GM19023 (cell line): Measurements from ENCODE around the gene CYP27B1.

Experiments
- ATAC-seq: cut with Tn5 transposase; IDR thresholded peaks from one replicate; pipeline ENCODE4 v1.9.1; 2021; ENCODE audit warnings: mild to moderate bottlenecking, moderate library complexity; ENCODE audit not compliant: unreplicated experiment

The CYP27B1 gene, protein sequence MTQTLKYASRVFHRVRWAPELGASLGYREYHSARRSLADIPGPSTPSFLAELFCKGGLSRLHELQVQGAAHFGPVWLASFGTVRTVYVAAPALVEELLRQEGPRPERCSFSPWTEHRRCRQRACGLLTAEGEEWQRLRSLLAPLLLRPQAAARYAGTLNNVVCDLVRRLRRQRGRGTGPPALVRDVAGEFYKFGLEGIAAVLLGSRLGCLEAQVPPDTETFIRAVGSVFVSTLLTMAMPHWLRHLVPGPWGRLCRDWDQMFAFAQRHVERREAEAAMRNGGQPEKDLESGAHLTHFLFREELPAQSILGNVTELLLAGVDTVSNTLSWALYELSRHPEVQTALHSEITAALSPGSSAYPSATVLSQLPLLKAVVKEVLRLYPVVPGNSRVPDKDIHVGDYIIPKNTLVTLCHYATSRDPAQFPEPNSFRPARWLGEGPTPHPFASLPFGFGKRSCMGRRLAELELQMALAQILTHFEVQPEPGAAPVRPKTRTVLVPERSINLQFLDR

DNA sequence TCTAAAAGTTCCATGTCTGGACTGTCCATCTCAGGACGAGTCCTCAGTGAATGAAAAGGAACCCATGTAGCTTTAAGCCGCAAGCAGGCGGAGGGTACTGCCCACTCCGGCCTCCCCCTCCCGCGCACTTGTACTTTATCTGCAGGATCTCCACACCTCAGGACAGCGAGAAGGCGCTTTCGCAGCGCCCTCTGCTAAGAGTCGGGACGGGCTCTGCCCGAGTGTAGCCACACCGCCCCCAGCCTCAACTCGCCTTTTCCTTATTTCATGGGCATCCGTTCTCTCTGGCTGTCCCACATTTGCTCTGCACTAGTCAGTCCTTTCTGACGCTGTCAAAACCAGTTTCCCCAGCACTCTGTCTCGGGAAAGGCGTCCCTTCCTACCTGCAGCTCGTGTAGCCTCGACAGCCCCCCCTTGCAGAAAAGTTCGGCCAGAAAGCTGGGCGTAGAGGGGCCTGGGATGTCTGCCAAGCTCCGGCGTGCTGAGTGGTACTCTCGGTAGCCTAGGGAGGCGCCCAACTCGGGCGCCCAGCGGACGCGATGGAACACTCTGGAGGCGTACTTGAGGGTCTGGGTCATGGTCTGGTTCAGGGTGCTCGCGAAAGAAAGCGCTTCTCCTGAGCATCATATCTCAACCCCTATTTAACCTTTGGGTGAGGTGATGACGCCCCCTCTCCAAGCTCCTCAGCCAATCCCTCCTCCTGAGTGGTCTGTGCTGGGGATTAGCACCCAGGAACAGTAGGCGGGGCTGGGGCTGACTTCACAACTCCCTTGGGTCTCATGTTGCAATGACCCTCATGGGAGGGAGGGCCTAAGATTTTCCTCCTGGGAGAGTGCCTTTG lies at the start of gene CYP27B1:
Gene CYP27B1, minus strand, starts transcription at position 615 of the 841 bp plus-strand sequence. Its CDS starts 37 bp downstream, at position 578.
- ATAC-seq: no peak

DNA sequence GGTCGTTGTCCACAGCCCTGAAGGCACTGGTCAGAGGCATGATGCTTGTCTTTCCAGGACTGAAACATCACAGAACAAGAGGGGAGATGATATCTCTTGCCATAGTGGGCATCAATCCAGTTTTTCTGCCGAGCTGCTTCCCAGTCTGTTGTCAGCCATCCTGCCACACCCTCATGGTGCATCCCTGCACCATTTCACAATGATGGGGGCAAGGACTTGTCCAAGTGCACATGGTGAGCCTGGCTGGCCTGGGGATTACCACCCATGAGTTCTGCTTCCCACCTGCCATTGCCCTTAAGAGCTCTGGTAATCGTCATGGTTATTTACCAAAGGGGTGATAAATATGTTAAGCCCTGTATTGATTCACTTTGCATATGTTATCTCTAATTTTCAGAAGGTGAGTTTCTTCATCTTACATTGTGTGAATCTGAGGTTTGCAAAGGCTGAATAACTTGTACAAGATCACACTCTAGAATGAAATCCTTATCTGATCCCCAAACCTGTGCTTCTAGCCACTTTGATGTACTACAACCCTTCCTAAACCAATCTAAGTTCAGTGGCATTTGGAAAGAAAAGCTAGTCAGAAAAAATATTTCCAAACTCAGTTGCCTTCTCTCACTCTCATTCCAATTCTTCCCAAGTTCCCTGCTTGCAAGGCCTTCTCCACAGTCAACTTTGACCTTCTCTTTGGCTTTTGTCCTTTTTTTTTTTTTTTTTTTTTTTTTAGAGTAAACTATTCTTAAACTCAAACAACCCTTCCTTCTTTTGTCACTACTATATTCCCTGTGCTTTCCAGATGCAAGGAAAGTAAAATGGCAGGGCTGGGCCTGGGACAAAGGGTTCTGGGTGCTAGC lies 49.4 kb upstream of the CYP27B1 start:
- no peak for ATAC-seq

DNA sequence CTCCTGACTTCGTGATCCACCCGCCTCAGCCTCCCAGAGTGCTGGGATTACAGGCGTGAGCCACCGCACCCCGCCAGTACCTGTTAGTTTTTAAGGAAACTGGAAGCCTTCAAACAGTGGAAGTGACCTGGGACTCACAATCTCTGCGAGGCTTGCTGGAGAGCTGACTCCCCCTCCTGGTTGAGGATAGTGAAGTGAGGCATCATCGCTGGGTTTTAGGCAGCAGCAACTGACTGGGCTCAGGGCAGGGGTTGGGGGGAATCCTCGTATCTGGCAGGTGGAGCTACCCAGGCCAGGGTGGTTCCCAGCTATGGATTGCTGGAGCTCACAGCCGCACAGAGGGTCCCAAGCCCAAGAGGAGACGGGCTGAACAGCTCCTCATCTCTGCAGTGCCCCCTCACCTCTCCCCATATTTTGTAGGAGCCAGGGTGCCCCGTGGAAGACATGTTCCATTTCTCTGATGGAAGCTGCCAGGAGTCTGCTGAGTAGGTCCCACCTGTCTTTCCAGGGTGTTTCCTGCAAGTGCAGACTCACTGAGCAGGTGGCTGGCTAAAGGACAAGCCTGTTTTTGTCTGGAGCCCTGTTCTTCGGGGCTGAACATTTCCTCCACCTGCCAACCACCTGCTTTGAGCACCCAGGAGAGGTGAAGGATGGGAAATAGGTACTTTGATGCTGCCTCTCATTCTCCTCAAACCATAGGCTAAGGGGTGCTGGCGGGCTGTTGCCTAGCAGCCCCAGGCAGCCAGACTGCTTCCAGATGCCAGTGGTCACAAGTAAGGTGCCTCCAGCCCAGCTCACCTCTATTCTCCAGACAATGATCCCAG lies 48.5 kb upstream of the CYP27B1 start:
- ATAC-seq: no peak

DNA sequence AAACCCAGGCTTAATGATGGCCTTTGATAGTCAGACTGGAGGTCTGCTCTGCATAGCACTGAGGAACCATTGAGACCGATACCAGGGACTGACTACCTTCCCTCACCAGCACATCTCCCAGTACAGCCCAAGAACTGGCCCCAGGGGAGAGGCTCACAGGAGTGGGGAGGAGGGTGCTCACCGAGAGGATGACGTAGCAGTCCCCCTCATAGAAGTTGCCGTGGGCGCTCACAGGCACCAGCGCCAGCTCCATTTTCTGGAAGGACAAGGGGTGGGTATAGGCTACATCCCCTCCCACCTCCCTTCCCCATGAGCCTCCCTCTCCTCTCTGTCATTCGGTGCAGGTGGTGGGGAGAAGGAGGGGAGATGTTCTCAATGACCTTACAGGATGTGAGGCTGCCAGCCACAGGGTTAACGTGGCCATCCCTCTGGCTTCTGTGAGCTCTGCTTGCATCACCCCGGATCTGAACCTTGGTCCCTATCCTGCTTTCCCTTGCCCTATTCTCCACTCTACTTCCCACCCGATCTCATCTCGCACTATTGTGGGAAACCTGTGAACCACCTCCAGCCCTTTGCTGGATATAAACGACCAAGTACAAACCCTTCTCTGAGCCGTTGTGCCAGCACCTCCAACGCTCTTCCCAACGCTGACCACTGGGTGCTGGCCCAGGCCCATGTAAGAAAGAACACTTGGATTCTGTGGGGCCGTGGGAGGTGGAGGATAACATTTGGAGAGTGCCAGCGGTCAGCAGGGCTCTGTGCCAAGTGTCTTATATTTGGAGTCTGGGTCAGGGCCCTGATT lies 47.3 kb upstream of the CYP27B1 start:
- no peak for ATAC-seq

DNA sequence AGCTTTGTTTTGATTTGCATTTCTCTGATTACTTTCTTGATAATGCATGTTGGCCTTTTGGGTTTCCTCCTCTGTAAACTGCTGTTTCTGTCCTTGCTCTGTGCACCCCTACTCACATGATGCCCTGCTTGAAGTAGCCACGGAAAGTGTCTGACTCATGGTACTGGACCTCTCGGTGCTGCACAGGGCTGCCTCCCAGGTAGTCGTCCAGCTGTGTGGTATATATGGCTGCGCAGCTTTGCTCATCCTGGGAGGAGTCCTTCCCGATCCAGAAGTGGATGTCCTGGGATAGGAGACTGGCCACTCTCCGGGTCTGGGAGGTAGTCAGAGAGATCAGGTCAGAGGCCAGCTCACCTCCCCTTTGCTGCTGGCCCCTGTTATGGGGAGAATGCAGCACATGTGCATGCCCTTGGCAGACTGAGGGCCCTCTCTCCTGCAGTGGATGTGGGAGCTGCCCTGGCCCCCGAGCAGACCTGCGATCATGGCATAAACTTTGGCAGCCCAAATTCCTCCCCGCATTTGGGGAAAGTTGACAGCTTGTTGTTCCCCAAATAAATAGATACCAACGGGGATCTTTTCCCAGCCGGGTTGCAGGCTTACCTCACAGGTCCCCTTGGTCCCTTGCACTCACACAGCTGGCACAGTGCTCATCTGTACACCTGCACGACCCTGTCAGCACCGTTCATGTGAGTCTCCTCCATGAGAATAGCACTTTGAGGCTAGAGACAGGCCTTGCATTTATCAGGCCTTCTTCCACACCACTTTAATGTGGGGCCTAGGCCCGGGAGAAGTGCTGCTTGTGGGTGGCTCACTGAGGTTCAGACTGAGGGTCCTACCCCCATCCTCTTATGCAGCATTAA lies 46.5 kb upstream of the CYP27B1 start:
- no peak for ATAC-seq

DNA sequence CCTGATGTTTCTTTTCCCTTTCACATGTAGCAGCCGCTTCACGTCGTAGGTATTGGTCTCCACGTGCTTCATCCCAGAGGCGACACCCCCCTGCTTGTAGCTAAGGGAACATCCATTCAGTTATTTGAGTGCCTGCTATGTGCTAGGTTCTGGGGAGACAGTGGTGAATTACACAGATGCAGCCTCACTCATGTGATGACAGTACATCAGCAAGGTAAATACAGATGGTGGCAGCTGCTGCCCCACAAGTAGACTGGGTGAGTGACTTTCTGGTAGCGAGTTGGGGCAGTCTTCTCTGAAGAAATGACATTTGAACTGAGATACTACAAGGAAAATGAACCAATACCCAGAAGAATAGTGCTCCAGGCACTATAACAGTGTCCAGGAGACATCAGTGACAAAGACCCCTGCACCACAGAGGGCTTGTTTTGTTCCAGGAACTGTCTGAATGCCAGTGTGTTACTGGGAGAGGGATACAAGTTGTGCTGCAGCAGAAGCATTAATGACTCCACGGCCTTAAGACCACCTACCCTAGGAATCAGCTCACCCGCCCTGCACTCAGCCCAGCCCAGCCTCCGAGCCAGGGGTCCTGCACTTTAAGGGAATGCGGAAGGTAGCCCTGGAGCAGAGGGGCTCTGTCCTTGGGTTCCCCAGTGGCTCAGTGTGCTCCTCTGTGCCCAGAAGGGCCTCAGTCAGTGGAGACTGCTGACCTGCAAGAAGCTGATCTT lies 44.3 kb upstream of the CYP27B1 start:
- no peak for ATAC-seq

DNA sequence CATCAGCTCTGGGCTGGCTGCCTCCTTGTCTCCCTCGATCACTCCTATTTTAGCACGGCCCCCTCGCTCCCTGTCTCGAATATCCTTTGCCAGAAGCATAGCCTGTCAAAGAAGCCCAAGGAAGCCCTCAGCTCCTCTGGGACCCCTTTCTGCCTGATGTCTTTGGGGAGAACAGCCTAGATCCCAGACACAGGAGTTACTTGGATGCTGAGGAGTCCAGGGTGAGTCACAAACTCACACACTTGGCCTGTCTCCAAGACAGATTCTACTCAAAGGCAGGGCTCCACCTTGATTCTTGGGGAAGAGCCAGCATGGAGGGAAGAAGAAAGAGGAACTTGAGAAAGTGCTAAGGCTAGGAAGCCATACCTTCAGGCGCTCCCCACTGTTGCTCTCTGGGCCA lies 43.6 kb upstream of the CYP27B1 start:
- no peak for ATAC-seq

DNA sequence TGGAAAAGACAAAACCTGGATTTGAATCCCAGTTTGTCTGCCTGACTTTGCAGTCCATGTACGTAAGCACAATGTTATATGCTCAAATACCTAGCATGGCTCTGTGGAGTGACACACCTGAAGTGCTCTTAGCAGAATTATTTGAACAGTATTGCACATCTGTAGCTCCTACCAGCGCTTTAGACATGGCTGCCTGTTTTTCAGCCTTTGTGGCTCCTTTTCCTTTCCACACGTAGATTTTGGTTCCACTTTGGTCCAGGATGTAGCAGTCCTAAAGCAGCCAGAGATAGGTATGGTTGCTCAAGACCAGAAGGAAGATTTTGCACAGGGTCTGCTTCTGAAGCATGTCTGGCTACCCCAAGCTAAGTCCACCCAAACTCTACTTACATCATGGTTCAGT lies 42.5 kb upstream of the CYP27B1 start:
- ATAC-seq: no peak

DNA sequence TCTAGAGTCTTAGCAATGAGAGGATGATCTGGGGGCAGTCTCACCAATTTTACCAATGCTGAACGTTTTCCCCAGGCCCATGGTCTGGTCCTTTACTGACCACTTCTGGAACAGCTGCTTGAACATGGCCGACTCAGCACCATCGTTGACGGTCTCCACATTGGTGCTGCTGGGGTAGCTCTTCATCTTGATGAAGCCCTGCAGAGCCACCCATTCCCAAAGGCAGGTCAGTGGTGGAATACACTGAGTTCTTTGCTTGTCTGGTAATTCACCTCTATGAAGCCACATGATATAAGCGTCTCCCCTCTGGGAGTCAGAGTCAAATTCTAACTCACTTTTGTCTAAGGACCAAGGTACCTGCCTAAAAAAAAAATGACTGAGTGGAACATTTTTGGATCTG lies 41.5 kb upstream of the CYP27B1 start:
- ATAC-seq: no peak

DNA sequence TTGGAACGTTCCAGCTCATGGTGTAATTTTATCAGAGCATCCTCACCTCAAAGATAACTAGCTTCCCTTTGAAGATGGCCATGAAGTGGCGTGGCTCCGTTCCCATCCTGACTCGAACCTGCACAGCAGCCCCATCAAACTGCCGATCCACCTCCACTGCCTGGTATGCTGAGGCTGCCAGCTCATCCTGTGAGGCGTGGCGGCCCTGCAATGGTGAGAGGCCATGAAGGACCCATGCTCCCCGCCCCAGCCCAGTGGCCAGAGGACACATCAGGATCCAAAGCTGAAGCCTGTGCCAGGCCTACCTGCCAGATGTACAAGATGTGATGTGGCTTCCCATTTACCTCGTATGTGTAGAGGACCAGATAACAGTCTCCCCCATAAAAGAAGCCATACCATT lies 40.4 kb upstream of the CYP27B1 start:
- ATAC-seq: no peak

DNA sequence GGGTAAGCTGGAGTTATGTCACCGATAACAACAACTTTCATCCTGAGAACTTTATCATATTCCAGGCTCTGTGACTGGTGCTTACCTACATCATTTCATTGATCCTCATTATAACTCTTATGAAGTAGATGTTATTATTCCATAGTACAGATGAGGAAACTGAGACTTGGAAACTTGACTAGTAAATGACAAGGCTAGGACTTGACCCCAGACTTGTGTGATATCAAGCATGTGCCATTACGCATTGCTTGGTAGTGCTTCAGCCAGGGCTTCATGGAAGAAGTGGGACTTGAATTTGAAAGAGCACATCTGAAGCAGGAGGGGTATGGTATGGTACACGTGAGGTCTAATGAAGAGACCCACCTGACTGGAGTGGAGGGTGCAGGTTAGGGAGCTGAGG lies 39.8 kb upstream of the CYP27B1 start:
- ATAC-seq: no peak

DNA sequence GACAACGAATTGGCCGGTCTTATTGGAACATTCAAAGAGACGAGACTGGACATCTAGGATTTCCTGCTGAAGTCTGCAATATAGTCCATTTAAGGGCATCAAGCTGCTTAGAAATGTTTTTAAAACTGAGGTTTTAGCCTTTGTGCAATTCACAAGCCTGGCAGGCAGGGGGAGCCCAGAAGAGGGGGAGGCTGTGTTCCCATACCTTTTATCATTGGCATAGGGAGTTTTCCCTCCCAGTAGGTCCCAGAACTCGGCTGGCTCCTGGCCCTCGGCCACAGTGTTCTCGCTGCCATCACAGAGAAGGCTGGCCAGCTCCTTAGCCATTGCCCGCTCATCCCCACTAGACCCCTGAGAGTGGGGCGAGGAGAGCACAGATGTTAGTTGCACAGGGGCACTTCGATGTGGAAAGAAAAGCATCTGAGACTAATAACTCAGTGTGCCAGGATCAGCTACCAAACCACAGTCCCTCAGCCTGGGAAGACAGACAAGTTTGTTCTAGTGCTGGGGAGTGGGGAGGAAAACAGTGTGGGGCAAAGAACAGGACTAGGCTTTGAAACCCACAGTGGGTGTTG lies 36.5 kb upstream of the CYP27B1 start:
- ATAC-seq: no peak

DNA sequence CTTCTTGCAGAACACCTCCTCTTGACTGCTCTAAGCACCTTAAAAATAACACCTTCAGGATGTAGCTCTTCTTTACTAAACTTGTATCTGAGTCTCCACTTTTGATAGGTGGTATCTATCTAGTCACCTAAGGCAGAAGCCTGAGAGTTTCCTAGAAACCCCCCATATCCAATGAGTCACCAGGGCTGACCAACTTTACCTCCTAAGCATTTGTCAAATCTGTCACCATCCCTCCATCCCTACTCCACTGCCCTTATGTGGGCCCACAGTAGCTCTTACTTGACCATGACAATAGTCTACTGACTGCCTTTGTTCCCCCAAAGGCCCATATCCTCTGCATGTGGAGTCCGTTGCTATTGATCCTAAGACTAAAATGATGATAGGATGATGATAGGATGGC lies 35.7 kb upstream of the CYP27B1 start:
- ATAC-seq: no peak

DNA sequence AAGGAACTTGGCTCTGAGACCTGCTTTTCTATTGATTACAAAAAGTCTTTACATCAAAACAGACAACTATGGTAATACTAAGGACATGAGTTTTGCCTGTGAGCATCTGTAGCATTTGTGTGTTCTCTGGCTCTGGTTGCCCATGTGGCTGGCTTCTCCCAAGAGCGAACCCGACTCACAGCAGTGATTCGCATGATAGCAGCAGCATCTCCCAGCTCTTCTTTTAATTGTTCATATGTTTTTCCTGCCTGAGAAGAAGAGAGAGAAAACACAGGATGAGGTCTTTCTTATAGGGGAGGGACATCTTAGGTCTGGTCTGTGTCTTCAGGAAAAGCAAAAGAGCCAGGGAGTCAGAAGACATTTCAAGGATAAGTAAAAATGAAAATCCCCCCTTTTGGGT lies 34.1 kb upstream of the CYP27B1 start:
- no peak for ATAC-seq

DNA sequence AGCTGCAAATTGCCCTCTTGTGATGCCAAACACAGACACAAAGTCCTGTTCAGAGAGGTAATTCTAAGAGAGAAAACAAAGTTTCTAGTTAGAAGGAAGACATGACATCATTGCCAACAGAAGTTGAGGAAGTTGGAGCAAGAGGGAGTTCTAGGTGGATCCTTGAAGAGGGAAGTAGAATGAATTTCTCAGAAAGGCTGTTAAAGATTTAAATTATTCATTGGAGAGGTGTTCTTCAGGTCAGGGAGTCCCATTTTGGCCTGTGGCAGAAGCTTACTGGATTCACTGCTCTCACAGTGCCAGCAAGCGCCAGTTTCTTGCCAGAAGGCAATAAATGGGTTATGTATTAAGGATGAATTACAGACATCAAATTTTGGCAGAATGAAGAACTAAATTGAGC lies 31.1 kb upstream of the CYP27B1 start:
- no peak for ATAC-seq

DNA sequence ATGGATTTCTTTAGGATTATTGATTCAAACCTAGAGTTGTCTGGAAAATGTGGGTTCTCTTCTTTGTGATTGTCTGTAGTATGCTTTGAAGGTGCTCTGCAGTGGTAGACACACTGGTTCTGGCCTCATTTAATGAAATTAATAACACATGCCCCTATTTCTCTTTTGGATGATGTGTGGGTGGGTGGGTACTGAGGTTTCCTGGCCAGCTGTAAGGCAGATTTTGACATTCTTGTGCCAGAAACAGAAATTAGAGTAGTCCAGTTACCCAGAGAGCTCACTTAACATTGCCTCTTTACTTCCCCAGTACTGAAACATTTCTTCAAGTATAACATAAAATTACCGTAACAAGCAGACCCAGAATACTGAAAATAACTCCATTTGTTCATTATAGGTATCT lies 30.1 kb upstream of the CYP27B1 start:
- ATAC-seq: no peak

DNA sequence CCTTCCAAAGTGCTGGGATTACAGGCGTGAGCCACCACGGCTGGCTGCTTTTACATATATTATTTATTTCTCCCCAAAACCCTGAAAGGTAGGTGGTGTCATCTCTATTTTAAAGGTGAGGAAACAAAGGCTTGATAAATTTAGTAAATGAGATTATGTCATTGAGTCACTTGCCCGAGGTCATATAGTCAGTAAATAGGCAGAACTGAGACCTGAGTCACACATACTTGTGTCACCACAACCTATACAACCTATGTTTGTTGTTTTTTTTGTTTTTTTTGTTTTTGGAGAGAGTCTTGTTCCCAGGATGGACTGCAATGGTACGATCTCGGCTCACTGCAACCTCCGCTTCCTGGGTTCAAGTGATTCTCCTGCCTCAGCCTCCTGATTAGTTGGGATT lies 28.5 kb upstream of the CYP27B1 start:
- no peak for ATAC-seq
